Activated naive CD8-positive, alpha-beta T cell (primary cell): ENCODE data around the gene RNF135.
"Not testable (repeated sequence)": the region's sequence is repeated elsewhere in the genome, so short reads cannot be mapped to it uniquely, and the experiment has no call there.

Experiments
- H3K27ac Mint-ChIP-seq: one replicate; pipeline ENCODE4 v1.8.0; 2021; ENCODE audit warnings: mixed read lengths
- H3K27me3 Mint-ChIP-seq: one replicate; pipeline ENCODE4 v1.8.0; 2021; ENCODE audit warnings: mixed read lengths
- H3K36me3 Mint-ChIP-seq: one replicate; pipeline ENCODE4 v1.8.0; 2021; ENCODE audit warnings: mixed read lengths
- H3K4me1 Mint-ChIP-seq: one replicate; pipeline ENCODE4 v1.8.0; 2021; ENCODE audit warnings: low read depth, mixed read lengths
- H3K4me3 Mint-ChIP-seq: one replicate; pipeline ENCODE4 v1.8.0; 2021; ENCODE audit warnings: mild to moderate bottlenecking, mixed read lengths
- H3K9me3 Mint-ChIP-seq: one replicate; pipeline ENCODE4 v1.8.0; 2021; ENCODE audit warnings: low read depth, mixed read lengths

Gene RNF135

GRCh38 chr17:30970831-30971567, at the start of gene RNF135:
Gene RNF135, plus strand, starts transcription at chr17:30971039. Its CDS starts 35 bp downstream, at chr17:30971074.
- Mint-ChIP-seq H3K9me3 (no peaks in the 10 kb centered on the region), H3K4me1 (peaks cover 20% of the 10 kb centered on the region), H3K4me3 (peak within 1 kb of the TSS; percentile 93), H3K27ac (peak within 1 kb of the TSS; percentile 89), H3K36me3 (peaks cover 3% of the 10 kb centered on the region), H3K27me3 (peaks cover 8% of the 10 kb centered on the region)

DNA sequence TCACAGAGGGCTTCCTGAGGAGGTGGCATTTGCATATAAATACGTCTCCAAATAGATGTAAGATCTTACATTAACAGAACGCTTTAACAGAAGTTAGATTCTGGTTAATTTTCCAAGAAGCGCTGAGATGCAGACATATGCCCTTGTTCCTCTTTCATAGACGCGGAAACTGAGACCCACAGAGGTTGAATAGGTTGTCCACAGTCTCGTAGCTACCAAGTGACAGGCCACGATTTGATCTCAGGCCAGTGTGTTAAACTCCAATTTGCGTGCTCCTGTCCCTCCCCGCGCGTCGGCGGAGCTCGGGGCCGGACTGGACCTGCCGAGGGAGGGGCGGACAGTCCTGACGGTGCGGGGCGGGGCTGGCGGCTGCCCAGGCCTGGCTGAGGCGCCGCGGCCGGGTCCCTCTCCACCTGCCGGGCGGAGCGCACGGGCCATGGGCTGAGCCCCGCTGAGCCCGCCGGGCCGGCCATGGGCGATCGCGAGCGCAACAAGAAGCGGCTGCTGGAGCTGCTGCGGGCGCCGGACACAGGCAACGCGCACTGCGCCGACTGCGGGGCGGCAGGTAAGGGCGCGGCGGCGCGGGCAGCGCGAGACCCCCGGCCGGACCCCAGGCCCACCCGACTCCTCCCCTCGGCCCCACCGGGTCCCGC, 49.2 kb upstream of the RNF135 start, which contains the start of gene ADAP2:
Gene ADAP2, plus strand, starts transcription at position 402 of the 653 bp plus-strand sequence. Its CDS starts 70 bp downstream, at position 472.
- H3K4me3 Mint-ChIP-seq: peak within 1 kb of the TSS; percentile 85
- no peak within 1 kb of the TSS for H3K27ac Mint-ChIP-seq
- peaks cover 27% of the 10 kb centered on the region for H3K27me3 Mint-ChIP-seq
- H3K4me1 Mint-ChIP-seq: peaks cover 10% of the 10 kb centered on the region
- H3K36me3 Mint-ChIP-seq: no peaks in the 10 kb centered on the region
- H3K9me3 Mint-ChIP-seq: no peaks in the 10 kb centered on the region

DNA sequence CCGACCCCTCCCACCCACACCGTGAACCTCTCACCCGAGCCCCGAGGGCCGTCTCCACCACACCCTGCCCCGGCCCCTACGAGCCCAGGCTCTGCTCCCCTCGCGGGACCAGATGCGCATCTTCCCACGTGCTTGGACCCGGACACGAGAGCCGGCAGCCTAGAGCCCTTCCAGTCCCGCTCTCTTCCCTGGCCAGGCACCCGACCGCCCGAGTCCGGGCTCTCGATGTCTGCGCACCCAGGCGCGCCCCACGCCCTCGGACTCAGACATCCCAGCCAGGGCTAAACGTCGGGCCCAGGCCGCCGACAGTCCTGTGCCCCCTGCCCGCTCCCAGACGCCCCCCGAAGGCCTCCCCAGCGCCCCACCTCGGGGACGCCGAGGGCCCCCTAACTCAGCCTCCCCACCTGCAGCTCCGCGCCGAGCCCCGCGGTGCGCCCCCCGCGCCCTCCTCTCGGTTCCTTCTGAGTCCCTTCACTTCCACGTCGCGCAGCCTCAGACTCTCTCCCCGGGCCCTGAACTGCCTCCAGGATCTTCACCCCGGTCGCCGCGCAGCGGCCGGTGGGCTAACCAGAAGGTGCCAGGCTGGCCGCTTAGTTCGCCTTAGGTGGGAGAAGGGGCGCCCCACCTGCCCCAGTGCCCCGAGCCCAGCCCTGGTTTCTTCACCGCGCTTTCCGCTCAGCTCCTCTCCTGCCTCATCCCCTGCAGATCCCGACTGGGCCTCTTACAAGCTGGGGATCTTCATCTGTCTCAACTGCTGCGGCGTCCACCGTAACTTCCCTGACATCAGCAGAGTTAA, 48.4 kb upstream of the RNF135 start:
- Mint-ChIP-seq H3K4me1 (peaks cover 10% of the 10 kb centered on the region), H3K36me3 (no peaks in the 10 kb centered on the region)

GRCh38 chr17:30924341-30924740, 46.5 kb upstream of the RNF135 start:
- H3K4me3 Mint-ChIP-seq: no peak overlapping the region
- no peaks in the 10 kb centered on the region for H3K9me3 Mint-ChIP-seq
- H3K4me1 Mint-ChIP-seq: peaks cover 10% of the 10 kb centered on the region
- no peak overlapping the region for H3K27ac Mint-ChIP-seq
- no peaks in the 10 kb centered on the region for H3K36me3 Mint-ChIP-seq
- H3K27me3 Mint-ChIP-seq: peaks cover 32% of the 10 kb centered on the region

More for the DNA sequence above, 48.4 kb upstream of the RNF135 start:
- Mint-ChIP-seq H3K27ac (no peak overlapping the region), H3K27me3 (peaks cover 32% of the 10 kb centered on the region), H3K4me3 (peak overlapping the region; percentile 85), H3K9me3 (no peaks in the 10 kb centered on the region)

DNA sequence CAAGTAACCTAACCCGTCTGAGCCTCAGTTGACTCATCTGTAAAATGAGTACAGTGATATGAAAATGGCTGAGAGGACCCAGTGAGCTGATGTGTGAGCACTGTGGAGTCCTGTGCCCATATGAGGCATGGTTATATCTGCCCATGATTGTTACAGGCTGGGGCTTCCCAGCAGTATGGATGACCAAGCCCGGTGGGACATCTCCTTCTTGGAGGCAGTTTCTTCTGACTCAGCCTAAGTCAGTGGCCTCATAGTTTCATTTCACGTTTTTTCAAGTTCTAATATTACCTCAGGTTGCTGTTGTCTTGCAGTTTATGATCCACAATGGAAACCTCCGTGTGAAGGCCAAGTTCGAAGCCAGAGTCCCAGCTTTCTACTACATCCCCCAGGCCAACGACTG, 44.3 kb upstream of the RNF135 start:
- H3K4me3 Mint-ChIP-seq: no peak overlapping the region
- H3K27me3 Mint-ChIP-seq: peaks cover 21% of the 10 kb centered on the region
- peaks cover 6% of the 10 kb centered on the region for H3K4me1 Mint-ChIP-seq
- no peak overlapping the region for H3K27ac Mint-ChIP-seq
- H3K9me3 Mint-ChIP-seq: no peaks in the 10 kb centered on the region
- no peaks in the 10 kb centered on the region for H3K36me3 Mint-ChIP-seq

GRCh38 chr17:30927756-30928155, 43.1 kb upstream of the RNF135 start:
- no peak overlapping the region for H3K27ac Mint-ChIP-seq
- no peaks in the 10 kb centered on the region for H3K36me3 Mint-ChIP-seq
- H3K4me3 Mint-ChIP-seq: no peak overlapping the region
- H3K9me3 Mint-ChIP-seq: no peaks in the 10 kb centered on the region
- H3K4me1 Mint-ChIP-seq: peaks cover 2% of the 10 kb centered on the region
- H3K27me3 Mint-ChIP-seq: peaks cover 19% of the 10 kb centered on the region

- no peak overlapping the region for H3K27ac Mint-ChIP-seq
- H3K9me3 Mint-ChIP-seq: no peaks in the 10 kb centered on the region
- peaks cover 17% of the 10 kb centered on the region for H3K27me3 Mint-ChIP-seq
- no peaks in the 10 kb centered on the region for H3K36me3 Mint-ChIP-seq
- H3K4me1 Mint-ChIP-seq: no peaks in the 10 kb centered on the region
- H3K4me3 Mint-ChIP-seq: no peak overlapping the region
Observed at GRCh38 chr17:30928584-30928983, 42.3 kb upstream of the RNF135 start.

- H3K4me3 Mint-ChIP-seq: no peak overlapping the region
- H3K9me3 Mint-ChIP-seq: no peaks in the 10 kb centered on the region
- no peaks in the 10 kb centered on the region for H3K4me1 Mint-ChIP-seq
- H3K27me3 Mint-ChIP-seq: peaks cover 17% of the 10 kb centered on the region
- H3K27ac Mint-ChIP-seq: no peak overlapping the region
- H3K36me3 Mint-ChIP-seq: no peaks in the 10 kb centered on the region
Observed at GRCh38 chr17:30929081-30929633, 41.7 kb upstream of the RNF135 start.

DNA sequence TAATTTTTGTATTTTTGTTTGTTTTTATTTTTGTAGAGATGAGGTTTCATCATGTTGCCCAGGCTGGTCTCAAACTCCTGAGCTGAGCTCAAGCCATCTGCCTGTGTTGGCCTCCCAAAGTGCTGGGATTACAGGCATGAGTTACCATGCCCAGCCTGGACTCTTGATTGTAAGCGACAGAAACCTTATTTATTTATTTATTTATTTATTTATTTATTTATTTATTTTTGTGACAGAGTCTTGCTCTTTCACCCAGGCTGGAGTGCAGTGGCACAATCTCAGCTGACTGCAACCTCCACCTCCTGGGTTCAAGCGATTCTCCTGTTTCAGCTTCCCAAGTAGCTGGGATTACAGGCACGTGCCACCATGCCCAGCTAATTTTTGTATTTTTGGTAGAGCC, 41.0 kb upstream of the RNF135 start:
- H3K27ac Mint-ChIP-seq, H3K9me3 Mint-ChIP-seq, H3K36me3 Mint-ChIP-seq, H3K4me1 Mint-ChIP-seq, H3K4me3 Mint-ChIP-seq: not testable (repeated sequence)
- peaks cover 13% of the 10 kb centered on the region for H3K27me3 Mint-ChIP-seq

- H3K4me1 Mint-ChIP-seq: no peaks in the 10 kb centered on the region
- peaks cover 13% of the 10 kb centered on the region for H3K27me3 Mint-ChIP-seq
- no peak overlapping the region for H3K27ac Mint-ChIP-seq
- no peaks in the 10 kb centered on the region for H3K9me3 Mint-ChIP-seq
- no peak overlapping the region for H3K4me3 Mint-ChIP-seq
- no peaks in the 10 kb centered on the region for H3K36me3 Mint-ChIP-seq
Observed at GRCh38 chr17:30930495-30930894, 40.3 kb upstream of the RNF135 start.

GRCh38 chr17:30931582-30931981, 39.3 kb upstream of the RNF135 start:
- not testable (repeated sequence) for H3K27ac Mint-ChIP-seq, H3K4me1 Mint-ChIP-seq, H3K4me3 Mint-ChIP-seq, H3K27me3 Mint-ChIP-seq, H3K9me3 Mint-ChIP-seq, H3K36me3 Mint-ChIP-seq

DNA sequence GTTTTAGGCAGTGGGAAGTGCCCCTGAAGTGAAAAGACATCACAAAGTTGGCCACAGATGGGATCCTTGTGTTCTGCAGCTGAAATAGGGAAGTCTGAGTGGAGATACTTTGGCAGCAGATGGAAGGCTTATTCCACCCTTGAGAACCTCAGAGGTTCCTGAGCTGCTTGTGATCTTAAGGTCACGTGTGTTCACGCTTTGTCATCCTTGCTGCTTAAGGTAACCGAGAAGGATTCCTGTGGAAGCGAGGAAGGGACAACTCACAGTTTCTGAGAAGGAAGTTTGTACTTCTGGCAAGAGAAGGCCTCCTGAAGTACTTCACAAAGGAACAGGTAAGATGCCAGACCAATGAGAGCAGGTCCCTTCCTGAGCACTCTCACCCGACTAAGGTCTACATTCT, 36.9 kb upstream of the RNF135 start:
- no peaks in the 10 kb centered on the region for H3K9me3 Mint-ChIP-seq
- H3K27ac Mint-ChIP-seq: no peak overlapping the region
- H3K36me3 Mint-ChIP-seq: no peaks in the 10 kb centered on the region
- H3K4me3 Mint-ChIP-seq: no peak overlapping the region
- H3K4me1 Mint-ChIP-seq: no peaks in the 10 kb centered on the region
- no peaks in the 10 kb centered on the region for H3K27me3 Mint-ChIP-seq

- Mint-ChIP-seq H3K36me3 (no peaks in the 10 kb centered on the region), H3K27ac (no peak overlapping the region), H3K27me3 (no peaks in the 10 kb centered on the region), H3K4me1 (no peaks in the 10 kb centered on the region), H3K4me3 (no peak overlapping the region), H3K9me3 (no peaks in the 10 kb centered on the region)
Observed at GRCh38 chr17:30939051-30939689, 31.7 kb upstream of the RNF135 start.

DNA sequence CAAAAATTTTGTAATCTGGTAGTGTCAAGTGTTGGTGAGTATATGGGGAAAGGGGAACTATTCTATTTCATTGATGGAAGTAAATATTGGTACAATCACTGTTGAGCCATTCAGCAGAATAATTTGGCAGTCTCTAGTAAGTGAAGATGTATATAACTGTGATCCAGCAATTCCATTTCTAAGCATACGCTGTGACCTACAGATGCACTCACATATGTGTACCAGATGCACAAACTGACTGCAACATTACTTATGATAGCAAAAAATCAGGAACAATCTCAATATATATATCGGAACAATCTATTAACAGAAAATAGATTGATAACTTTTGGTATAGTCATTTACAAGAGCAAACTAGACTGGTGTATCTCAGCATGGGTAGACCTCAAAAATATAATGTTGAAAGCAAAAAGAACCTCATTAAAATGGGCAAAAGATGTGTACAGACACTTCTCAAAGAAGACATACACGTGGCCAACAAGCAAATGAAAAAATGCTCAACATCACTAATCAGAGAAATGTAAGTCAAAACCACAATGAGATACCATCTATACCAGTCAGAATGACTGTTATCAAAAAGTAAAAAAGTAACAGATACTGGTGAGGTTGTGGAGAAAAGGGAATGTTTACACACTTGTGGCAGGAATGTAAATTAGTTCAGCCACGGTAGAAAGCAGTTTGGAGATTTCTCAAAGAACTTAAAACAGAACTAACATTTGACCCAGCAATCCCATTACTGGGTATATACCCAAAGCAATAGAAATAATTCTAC, 28.3 kb upstream of the RNF135 start:
- Mint-ChIP-seq H3K9me3 (no peaks in the 10 kb centered on the region), H3K27me3 (no peaks in the 10 kb centered on the region), H3K27ac (no peak overlapping the region), H3K4me3 (no peak overlapping the region), H3K4me1 (no peaks in the 10 kb centered on the region), H3K36me3 (no peaks in the 10 kb centered on the region)
